Upper lobe of right lung (tissue), 1 donor: ENCODE results near the gene AZIN2. TPM values are rescaled to one million over a fixed set of nuclear protein-coding genes. Genes with fewer than 3 reads are reported as not detected.

ENCODE experiments used
- ATAC-seq: fragments of 200-7000 bp; cut with Tn5 transposase; one replicate; pipeline ENCODE4 v1.9.1; 2020; ENCODE audit warnings: mild to moderate bottlenecking, moderate library complexity
- DNase-seq: peaks from one replicate; pipeline ENCODE4 v3.0.0-alpha.2; 2020
- H3K27ac ChIP-seq: fragments of 200-600 bp; one replicate; pipeline ENCODE4 v1.8.0; 2022
- H3K27me3 ChIP-seq: fragments of 200-600 bp; one replicate; pipeline ENCODE4 v1.8.0; 2022; ENCODE audit warnings: mild to moderate bottlenecking
- H3K36me3 ChIP-seq: fragments of 200-600 bp; one replicate; pipeline ENCODE4 v1.8.0; 2022
- H3K4me1 ChIP-seq: fragments of 200-600 bp; one replicate; pipeline ENCODE4 v1.8.0; 2022
- H3K4me3 ChIP-seq: fragments of 200-600 bp; one replicate; pipeline ENCODE4 v1.8.0; 2022; ENCODE audit warnings: mild to moderate bottlenecking
- H3K9me3 ChIP-seq: fragments of 200-600 bp; one replicate; pipeline ENCODE4 v1.8.0; 2022
- intact Hi-C: fragments of 100-400 bp; cut with DNase I; formaldehyde crosslinking; loops from one replicate; pipeline ENCODE4 v1.11.0; 2022
- total RNA-seq: library from RNA; stranded (reverse); fragmentation: NEBNext Ultra II Directional; extraction: Animal tissue kit (Norgen Biotek cat#: 25700); gene quantifications from one replicate; pipeline ENCODE4 v1.2.1, GENCODE V29; 2021
- TF ChIP-seq, protein P1 (sequence below): fragments of 200-600 bp; IDR thresholded peaks from one replicate; pipeline ENCODE4 v1.8.0; 2022; ENCODE audit warnings: antibody characterized with exemption
- donor health status: DM: no; HTN: yes; CAD: no; lungs with severe emphysema.

The AZIN2 gene
- total RNA-seq, 1 donor from 2014 or later: 2.3 TPM

DNA sequence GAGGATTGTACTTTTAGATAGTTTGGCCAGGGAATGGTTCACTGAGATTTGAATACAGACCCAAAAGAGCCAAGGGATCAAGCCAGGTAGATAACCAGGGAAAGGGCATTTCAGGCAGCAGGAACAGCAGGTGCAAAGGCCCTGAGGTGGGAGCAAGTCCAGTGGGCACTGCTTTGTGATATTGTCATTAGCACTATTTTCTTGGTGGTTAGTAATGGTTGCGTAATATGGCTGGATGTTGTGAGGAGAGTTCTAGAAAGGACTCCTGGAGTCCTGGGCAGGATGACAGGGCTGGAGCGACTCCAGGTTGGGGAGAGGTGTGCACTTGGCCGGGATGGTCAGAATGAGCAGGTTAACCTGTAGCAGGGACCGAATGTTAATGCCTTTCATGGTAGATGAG is 4.4 kb downstream of the AZIN2 start:
- DNase-seq: no peak
- Histone ChIP-seq H3K4me1 (peaks cover 13% of the 10 kb centered on the region), H3K4me3 (no peak overlapping the region), H3K27me3 (no peaks in the 10 kb centered on the region), H3K9me3 (no peaks in the 10 kb centered on the region), H3K36me3 (no peaks in the 10 kb centered on the region), H3K27ac (no peak overlapping the region)
- intact Hi-C loops: no loop called here
- ATAC-seq: no peak
- TF ChIP-seq, protein P1, sequence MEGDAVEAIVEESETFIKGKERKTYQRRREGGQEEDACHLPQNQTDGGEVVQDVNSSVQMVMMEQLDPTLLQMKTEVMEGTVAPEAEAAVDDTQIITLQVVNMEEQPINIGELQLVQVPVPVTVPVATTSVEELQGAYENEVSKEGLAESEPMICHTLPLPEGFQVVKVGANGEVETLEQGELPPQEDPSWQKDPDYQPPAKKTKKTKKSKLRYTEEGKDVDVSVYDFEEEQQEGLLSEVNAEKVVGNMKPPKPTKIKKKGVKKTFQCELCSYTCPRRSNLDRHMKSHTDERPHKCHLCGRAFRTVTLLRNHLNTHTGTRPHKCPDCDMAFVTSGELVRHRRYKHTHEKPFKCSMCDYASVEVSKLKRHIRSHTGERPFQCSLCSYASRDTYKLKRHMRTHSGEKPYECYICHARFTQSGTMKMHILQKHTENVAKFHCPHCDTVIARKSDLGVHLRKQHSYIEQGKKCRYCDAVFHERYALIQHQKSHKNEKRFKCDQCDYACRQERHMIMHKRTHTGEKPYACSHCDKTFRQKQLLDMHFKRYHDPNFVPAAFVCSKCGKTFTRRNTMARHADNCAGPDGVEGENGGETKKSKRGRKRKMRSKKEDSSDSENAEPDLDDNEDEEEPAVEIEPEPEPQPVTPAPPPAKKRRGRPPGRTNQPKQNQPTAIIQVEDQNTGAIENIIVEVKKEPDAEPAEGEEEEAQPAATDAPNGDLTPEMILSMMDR: no peak

DNA sequence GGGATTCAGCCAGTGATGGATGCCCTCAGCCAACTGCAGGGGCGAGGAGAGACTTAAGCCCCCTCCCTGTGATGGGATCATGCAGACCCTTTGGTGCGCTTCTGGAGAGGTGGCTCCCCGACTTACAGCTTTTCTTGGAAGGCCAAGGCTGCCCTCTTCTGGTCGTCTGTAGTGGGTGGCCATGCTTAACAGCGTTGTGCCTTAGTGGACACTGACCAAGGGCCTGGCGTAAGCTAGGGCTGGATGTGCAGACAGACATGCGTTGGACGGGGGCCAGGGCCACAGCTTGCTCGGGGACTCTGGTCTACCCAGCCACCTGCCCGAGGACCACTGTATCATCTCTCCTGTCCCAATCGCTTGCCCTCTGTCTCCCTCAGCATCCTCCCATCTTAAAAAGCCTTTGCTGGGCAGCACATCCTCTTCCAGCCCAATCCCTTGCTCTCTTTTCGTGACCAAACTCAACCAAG is 5.5 kb downstream of the AZIN2 start:
- TF ChIP-seq, protein P1: peak; percentile 72
- intact Hi-C loops: no loop called here
- ATAC-seq: peak; percentile 88
- no peaks in the 10 kb centered on the region for H3K9me3 ChIP-seq
- H3K27me3 ChIP-seq: no peaks in the 10 kb centered on the region
- no peak overlapping the region for H3K27ac ChIP-seq
- no peak overlapping the region for H3K4me3 ChIP-seq
- peak; percentile 80 for DNase-seq
- no peaks in the 10 kb centered on the region for H3K36me3 ChIP-seq
- peaks cover 8% of the 10 kb centered on the region for H3K4me1 ChIP-seq

DNA sequence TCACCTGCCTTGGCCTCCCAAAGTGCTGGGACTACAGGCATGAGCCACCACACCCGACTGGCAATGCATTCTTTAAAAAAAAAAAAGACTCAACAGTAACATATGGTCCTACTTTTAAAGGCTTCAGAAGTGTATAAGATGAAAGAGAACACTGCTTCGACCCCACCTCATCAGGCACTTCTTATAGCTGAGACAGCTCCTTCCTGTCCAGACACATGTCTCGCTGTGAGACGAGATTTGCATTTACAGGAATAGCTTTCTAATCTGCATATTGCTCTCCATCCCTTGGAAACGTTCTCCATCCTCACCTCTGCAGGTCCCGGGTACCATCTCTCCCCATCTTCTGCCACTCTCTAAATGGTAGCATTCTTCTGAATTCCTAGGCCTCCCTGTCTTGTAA is 6.7 kb downstream of the AZIN2 start:
- intact Hi-C loops: no loop called here
- Histone ChIP-seq H3K27me3 (no peaks in the 10 kb centered on the region), H3K4me1 (no peaks in the 10 kb centered on the region), H3K27ac (no peak overlapping the region), H3K9me3 (no peaks in the 10 kb centered on the region), H3K36me3 (no peaks in the 10 kb centered on the region), H3K4me3 (no peak overlapping the region)
- no peak for ATAC-seq
- TF ChIP-seq, protein P1: no peak
- no peak for DNase-seq

- H3K4me1 ChIP-seq: no peaks in the 10 kb centered on the region
- TF ChIP-seq, protein P1: no peak
Measured at GRCh38 chr1:33088119-33088906, 7.4 kb downstream of the AZIN2 start.

GRCh38 chr1:33089457-33089856 is 8.5 kb downstream of the AZIN2 start:
- Histone ChIP-seq H3K9me3 (no peaks in the 10 kb centered on the region), H3K27ac (no peak overlapping the region), H3K36me3 (no peaks in the 10 kb centered on the region), H3K27me3 (no peaks in the 10 kb centered on the region), H3K4me1 (no peaks in the 10 kb centered on the region), H3K4me3 (no peak overlapping the region)
- DNase-seq (no peak), ATAC-seq (no peak)
- TF ChIP-seq, protein P1: no peak
- intact Hi-C loops: no loop called here

More at GRCh38 chr1:33088119-33088906, 7.4 kb downstream of the AZIN2 start:
- no peaks in the 10 kb centered on the region for H3K9me3 ChIP-seq
- H3K4me3 ChIP-seq: no peak overlapping the region
- no peaks in the 10 kb centered on the region for H3K27me3 ChIP-seq
- H3K36me3 ChIP-seq: no peaks in the 10 kb centered on the region
- intact Hi-C loops: no loop called here
- DNase-seq (no peak), ATAC-seq (peak; percentile 57)
- no peak overlapping the region for H3K27ac ChIP-seq
